WERI-Rb-1 (cell line): ENCODE results near the gene TNFSF11.
"Not testable (repeated sequence)": the region's sequence is repeated elsewhere in the genome, so short reads cannot be mapped to it uniquely, and the experiment has no call there.

Source experiments
- DNase-seq: peaks from one replicate; pipeline ENCODE4 v3.0.0-alpha.2; 2020
- H3K27ac ChIP-seq: fragments of 250-450 bp; sonication (Bioruptor Pico); 2 replicates; pipeline ENCODE4 v1.5.1; 2020; ENCODE audit warnings: mild to moderate bottlenecking, moderate library complexity
- H3K27me3 ChIP-seq: fragments of 250-450 bp; sonication (Bioruptor Pico); 2 replicates; pipeline ENCODE4 v1.5.1; 2021; ENCODE audit warnings: mild to moderate bottlenecking, low read depth, moderate library complexity; ENCODE audit not compliant: insufficient read depth, severe bottlenecking
- H3K36me3 ChIP-seq: fragments of 250-450 bp; sonication (Bioruptor Pico); 2 replicates; pipeline ENCODE4 v1.5.1; 2020; ENCODE audit warnings: mild to moderate bottlenecking, moderate library complexity
- H3K4me3 ChIP-seq: 2 replicates; pipeline ENCODE4 v1.5.1; 2011; ENCODE audit warnings: low read depth, mild to moderate bottlenecking, control low read depth, low read length
- H3K9me3 ChIP-seq: fragments of 250-450 bp; sonication (Bioruptor Pico); 2 replicates; pipeline ENCODE4 v1.5.1; 2021; ENCODE audit warnings: mild to moderate bottlenecking, moderate library complexity; ENCODE audit not compliant: severe bottlenecking
- CTCF ChIP-seq: IDR thresholded peaks from 2 replicates; pipeline ENCODE4 v1.5.1; 2011; ENCODE audit warnings: low read depth, mild to moderate bottlenecking, control low read depth, inconsistent platforms, low read length

The TNFSF11 gene

GRCh38 chr13:42553098-42554046 lies 20.6 kb upstream of the TNFSF11 start:
- no peak for DNase-seq

GRCh38 chr13:42559057-42559456 lies 14.9 kb upstream of the TNFSF11 start:
- no peak for DNase-seq
- no peaks in the 10 kb centered on the region for H3K9me3 ChIP-seq
- no peaks in the 10 kb centered on the region for H3K36me3 ChIP-seq
- no peak overlapping the region for H3K4me3 ChIP-seq
- TF ChIP-seq CTCF = no peak
- no peaks in the 10 kb centered on the region for H3K27me3 ChIP-seq
- no peak overlapping the region for H3K27ac ChIP-seq

More at GRCh38 chr13:42553098-42554046, 20.6 kb upstream of the TNFSF11 start:
- no peaks in the 10 kb centered on the region for H3K27me3 ChIP-seq
- H3K36me3 ChIP-seq = no peaks in the 10 kb centered on the region
- no peak overlapping the region for H3K27ac ChIP-seq
- H3K9me3 ChIP-seq = no peaks in the 10 kb centered on the region
- TF ChIP-seq CTCF = no peak
- H3K4me3 ChIP-seq = no peak overlapping the region

GRCh38 chr13:42559573-42560218 lies 14.3 kb upstream of the TNFSF11 start:
- not testable (repeated sequence) for H3K36me3 ChIP-seq, H3K27ac ChIP-seq, H3K27me3 ChIP-seq, DNase-seq, H3K9me3 ChIP-seq, H3K4me3 ChIP-seq

- H3K27ac ChIP-seq, H3K36me3 ChIP-seq, H3K4me3 ChIP-seq, DNase-seq, H3K9me3 ChIP-seq, H3K27me3 ChIP-seq: not testable (repeated sequence)
Observed at GRCh38 chr13:42560320-42560719, 13.6 kb upstream of the TNFSF11 start.

- Histone ChIP-seq H3K27ac (no peak overlapping the region), H3K9me3 (no peaks in the 10 kb centered on the region), H3K36me3 (no peaks in the 10 kb centered on the region), H3K4me3 (no peak overlapping the region), H3K27me3 (no peaks in the 10 kb centered on the region)
- no peak for TF ChIP-seq CTCF
- no peak for DNase-seq
Observed at GRCh38 chr13:42561752-42562467, 12.0 kb upstream of the TNFSF11 start.

GRCh38 chr13:42567906-42568305 lies 6.0 kb upstream of the TNFSF11 start:
- H3K9me3 ChIP-seq = no peaks in the 10 kb centered on the region
- no peaks in the 10 kb centered on the region for H3K27me3 ChIP-seq
- no peak overlapping the region for H3K4me3 ChIP-seq
- no peaks in the 10 kb centered on the region for H3K36me3 ChIP-seq
- no peak overlapping the region for H3K27ac ChIP-seq
- DNase-seq = no peak
- no peak for TF ChIP-seq CTCF
